Mucosa of descending colon (tissue), 3 donors: Measurements from ENCODE around the gene ZXDC. TPM values are rescaled to one million over a fixed set of nuclear protein-coding genes. Genes with fewer than 3 reads are reported as not detected.

Experiments
- ATAC-seq: fragments of 200-7000 bp; cut with Tn5 transposase; one replicate; pipeline ENCODE4 v1.9.1; 2020; ENCODE audit warnings: mild to moderate bottlenecking, moderate library complexity
- DNase-seq, 3 donors: peaks; one replicate each; pipeline ENCODE4 v3.0.0-alpha.2; 2020
- H3K36me3 ChIP-seq: fragments of 200-600 bp; one replicate; pipeline ENCODE4 v1.8.0; 2021; ENCODE audit warnings: low read depth, mild to moderate bottlenecking
- H3K4me1 ChIP-seq: fragments of 200-600 bp; one replicate; pipeline ENCODE4 v1.8.0; 2021; ENCODE audit warnings: low read depth, mild to moderate bottlenecking
- H3K4me3 ChIP-seq: fragments of 200-600 bp; one replicate; pipeline ENCODE4 v1.8.0; 2021; ENCODE audit warnings: mild to moderate bottlenecking
- H3K9me3 ChIP-seq: fragments of 200-600 bp; one replicate; pipeline ENCODE4 v1.8.0; 2021; ENCODE audit warnings: mild to moderate bottlenecking
- CTCF ChIP-seq: fragments of 200-600 bp; IDR thresholded peaks from one replicate; pipeline ENCODE4 v1.8.0; 2022; ENCODE audit warnings: antibody characterized with exemption, mild to moderate bottlenecking
- intact Hi-C, 2 donors: fragments of 100-400 bp; cut with DNase I in 1 of 2; cut with micrococcal nuclease in 1 of 2; formaldehyde crosslinking; loops; one replicate each; pipeline versions ENCODE4 v1.11.0 to v1.11.1; 2022; cut with DNase I, micrococcal nuclease
- long read RNA-seq, 2 donors: library from polyadenylated mRNA; unstranded; transcript quantifications; one replicate each; pipeline ENCODE4 v2.0.0, GENCODE V29; 2019 to 2021
- total RNA-seq, 3 donors: library from RNA; stranded (reverse); fragmentation: NEBNext Ultra II Directional in 2 of 3; extraction: Animal tissue kit (Norgen Biotek cat#: 25700) in 2 of 3; gene quantifications; one replicate each; pipeline versions ENCODE4 v1.2.1 to v1.2.4, GENCODE V29; 2021 to 2023
- donor health status: DM: no; HTN: no; CAD: no; lungs with moderate emphysema.
- donor health status: DM: no; HTN: no; CAD: no.
- donor health status: DM: no; HTN: yes; CAD: no.

Gene ZXDC, protein sequence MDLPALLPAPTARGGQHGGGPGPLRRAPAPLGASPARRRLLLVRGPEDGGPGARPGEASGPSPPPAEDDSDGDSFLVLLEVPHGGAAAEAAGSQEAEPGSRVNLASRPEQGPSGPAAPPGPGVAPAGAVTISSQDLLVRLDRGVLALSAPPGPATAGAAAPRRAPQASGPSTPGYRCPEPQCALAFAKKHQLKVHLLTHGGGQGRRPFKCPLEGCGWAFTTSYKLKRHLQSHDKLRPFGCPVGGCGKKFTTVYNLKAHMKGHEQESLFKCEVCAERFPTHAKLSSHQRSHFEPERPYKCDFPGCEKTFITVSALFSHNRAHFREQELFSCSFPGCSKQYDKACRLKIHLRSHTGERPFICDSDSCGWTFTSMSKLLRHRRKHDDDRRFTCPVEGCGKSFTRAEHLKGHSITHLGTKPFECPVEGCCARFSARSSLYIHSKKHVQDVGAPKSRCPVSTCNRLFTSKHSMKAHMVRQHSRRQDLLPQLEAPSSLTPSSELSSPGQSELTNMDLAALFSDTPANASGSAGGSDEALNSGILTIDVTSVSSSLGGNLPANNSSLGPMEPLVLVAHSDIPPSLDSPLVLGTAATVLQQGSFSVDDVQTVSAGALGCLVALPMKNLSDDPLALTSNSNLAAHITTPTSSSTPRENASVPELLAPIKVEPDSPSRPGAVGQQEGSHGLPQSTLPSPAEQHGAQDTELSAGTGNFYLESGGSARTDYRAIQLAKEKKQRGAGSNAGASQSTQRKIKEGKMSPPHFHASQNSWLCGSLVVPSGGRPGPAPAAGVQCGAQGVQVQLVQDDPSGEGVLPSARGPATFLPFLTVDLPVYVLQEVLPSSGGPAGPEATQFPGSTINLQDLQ
- total RNA-seq = 10 to 100 TPM; 28.7 to 39.4 (median 37.7) TPM
- long read RNA-seq, donor 1, transcript ZXDC-202 (10 exons, 3,405 nt) = minor isoform, 6 of 34 reads
- long read RNA-seq, donor 1, transcript ZXDC-201 (6 exons, 2,579 nt) = major isoform, 9 of 34 reads
- long read RNA-seq, donor 1, partial matches to known transcripts = 7 of 34 reads
- long read RNA-seq, donor 1, other reads (novel, unspliced or antisense) = 12 of 34 reads
- long read RNA-seq, donor 2, partial matches to known transcripts = 0 of 1 reads
- long read RNA-seq, donor 2, other reads (novel, unspliced or antisense) = 1 of 1 reads

GRCh38 chr3:126475413-126476114 is at the start of gene ZXDC:
Gene ZXDC, minus strand, starts transcription at chr3:126475891. Its CDS starts 26 bp downstream, at chr3:126475865.
- Histone ChIP-seq H3K9me3 (no peaks in the 10 kb centered on the region), H3K36me3 (peaks cover 4% of the 10 kb centered on the region), H3K4me3 (peak within 1 kb of the TSS; percentile 65), H3K4me1 (peaks cover 19% of the 10 kb centered on the region)
- ATAC-seq = peak; percentile 92
- TF ChIP-seq CTCF = peak; percentile 44
- intact Hi-C loops = no loop called here
- peak; percentile 92 to 97 (median 97) for DNase-seq

DNA sequence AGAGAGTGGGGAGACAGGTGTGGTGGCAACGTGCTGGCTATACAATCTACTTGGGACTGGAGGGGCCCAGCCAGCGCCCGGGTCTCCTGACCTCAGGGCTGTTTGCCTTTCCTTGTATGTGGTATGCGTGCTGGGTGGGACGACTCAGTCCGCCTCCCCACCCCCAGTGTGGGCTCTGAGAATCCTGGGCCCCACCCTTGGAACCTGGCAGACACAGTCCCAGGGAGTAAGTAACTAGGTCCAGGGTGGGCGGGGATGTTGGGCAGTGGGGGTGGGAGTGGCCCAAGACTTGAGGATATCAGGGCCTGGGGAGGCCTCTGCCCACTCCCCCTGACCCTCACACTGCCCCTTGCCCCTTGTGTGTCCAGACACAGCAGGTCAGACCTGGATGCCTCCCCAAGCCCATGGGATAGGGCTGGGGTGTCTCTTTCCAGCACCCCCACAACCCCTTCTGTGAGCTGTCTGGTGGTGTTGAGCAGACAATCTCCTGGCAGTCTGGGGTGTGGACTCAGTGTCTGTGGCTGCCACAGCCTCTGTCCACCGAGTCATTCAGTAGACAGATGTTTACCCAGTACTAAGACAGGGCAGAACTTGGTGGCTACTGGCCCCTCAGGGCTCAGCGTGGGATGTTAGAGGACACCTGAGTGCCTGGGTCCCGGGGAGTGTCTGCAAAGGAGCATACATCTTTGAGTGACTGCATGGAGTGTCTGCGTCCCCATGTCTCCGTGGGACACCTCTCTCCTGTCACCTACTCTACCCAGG is 49.6 kb upstream of the ZXDC start:
- intact Hi-C loops = no loop called here
- H3K36me3 ChIP-seq = no peaks in the 10 kb centered on the region
- ATAC-seq (no peak), DNase-seq (peak in 1 of 3 donors; percentile 23)
- H3K4me3 ChIP-seq = no peak overlapping the region
- peaks cover 11% of the 10 kb centered on the region for H3K4me1 ChIP-seq
- TF ChIP-seq CTCF = no peak
- no peaks in the 10 kb centered on the region for H3K9me3 ChIP-seq

GRCh38 chr3:126524429-126524988 is 48.8 kb upstream of the ZXDC start:
- no peak for TF ChIP-seq CTCF
- no peaks in the 10 kb centered on the region for H3K36me3 ChIP-seq
- DNase-seq (peak; percentile 38 to 58 (median 53)), ATAC-seq (peak; percentile 8)
- intact Hi-C loops = no loop called here
- no peaks in the 10 kb centered on the region for H3K9me3 ChIP-seq
- H3K4me3 ChIP-seq = no peak overlapping the region
- peaks cover 11% of the 10 kb centered on the region for H3K4me1 ChIP-seq

DNA sequence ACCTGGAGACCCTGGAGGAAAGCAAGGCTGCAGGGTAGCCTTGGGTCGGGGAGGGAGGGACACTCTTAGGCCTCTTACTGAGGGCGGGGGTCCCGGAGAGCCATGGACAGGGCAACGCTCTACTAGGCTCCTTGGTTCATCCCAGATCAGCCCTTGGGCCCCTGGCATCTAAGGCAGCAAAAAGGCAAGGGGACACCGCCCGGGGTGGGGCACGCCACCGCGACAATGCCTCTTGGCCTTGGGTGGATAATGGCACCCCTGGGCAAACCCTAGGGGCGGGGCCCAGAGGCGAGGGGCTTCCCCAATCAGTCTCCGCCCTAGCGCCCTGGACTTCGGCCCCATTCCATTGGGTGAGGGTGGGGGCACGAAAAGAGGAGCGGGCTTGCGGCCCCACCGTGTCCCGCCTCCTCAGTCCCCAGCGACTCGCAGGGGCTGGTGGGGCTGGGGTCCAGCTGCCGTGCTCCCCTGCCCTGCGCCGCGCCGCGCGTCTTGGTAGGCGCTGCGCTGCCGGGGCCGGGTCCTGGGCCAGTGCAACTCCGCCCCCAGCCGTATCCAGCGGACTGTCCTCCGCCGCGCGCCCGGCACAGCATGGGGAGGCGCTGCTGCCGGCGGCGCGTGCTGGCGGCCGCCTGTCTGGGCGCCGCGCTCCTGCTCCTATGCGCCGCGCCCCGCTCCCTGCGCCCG is 48.2 kb upstream of the ZXDC start, which contains the start of gene CHST13:
Gene CHST13 (plus strand): TSS at position 411 of the 684 bp plus-strand sequence. CDS start 178 bp downstream, at position 589.
- H3K4me1 ChIP-seq = peaks cover 11% of the 10 kb centered on the region
- no peak within 1 kb of the TSS for H3K4me3 ChIP-seq
- TF ChIP-seq CTCF = no peak
- ATAC-seq (peak; percentile 86), DNase-seq (peak; percentile 63 to 90 (median 89))
- intact Hi-C loops = no loop called here
- H3K9me3 ChIP-seq = no peaks in the 10 kb centered on the region
- H3K36me3 ChIP-seq = no peaks in the 10 kb centered on the region
